Cardiac fibroblast (primary cell): ENCODE results near the gene AP5S1.

Experiments used
- DNase-seq, 2 donors: peaks; one replicate each; pipeline versions ENCODE4 v3.0.0 to v3.0.0-alpha.2; 2010; ENCODE audit warnings: low read depth in 2 of 2
- H3K4me3 ChIP-seq, 2 donors: replicated peaks in 1 of 2; 1 replicate in 1 of 2; 2 replicates in 1 of 2; pipeline ENCODE4 v1.5.1; 2011; ENCODE audit warnings: low read depth in 2 of 2, low read length in 2 of 2, mild to moderate bottlenecking in 2 of 2, moderate library complexity in 1 of 2
- CTCF ChIP-seq: IDR thresholded peaks from one replicate; pipeline ENCODE4 v1.5.1; 2011; ENCODE audit warnings: low read depth, mild to moderate bottlenecking, low read length, inconsistent platforms

Gene AP5S1

GRCh38 chr20:3875378-3875974 lies 55.1 kb downstream of the AP5S1 start:
- TF ChIP-seq CTCF = no peak
- DNase-seq = no peak
- no peak overlapping the region for H3K4me3 ChIP-seq

GRCh38 chr20:3876000-3876399 lies 55.7 kb downstream of the AP5S1 start:
- no peak overlapping the region for H3K4me3 ChIP-seq
- DNase-seq = no peak
- TF ChIP-seq CTCF = no peak

- no peak for TF ChIP-seq CTCF
- no peak for DNase-seq
- H3K4me3 ChIP-seq = no peak overlapping the region
These were observed 56.3 kb downstream of the AP5S1 start for GRCh38 chr20:3876676-3877075.
